HG03575 (cell line): ENCODE data around the gene MPC1L.

Experiments
- ATAC-seq: cut with Tn5 transposase; IDR thresholded peaks from one replicate; pipeline ENCODE4 v1.9.1; 2021; ENCODE audit not compliant: unreplicated experiment, insufficient number of reproducible peaks, low FRiP score; ENCODE audit errors: extremely low read depth

MPC1L gene

GRCh38 chrX:40622479-40623138, 619 bp upstream of the MPC1L start:
- no peak for ATAC-seq

- ATAC-seq: no peak
Observed at GRCh38 chrX:40623665-40624064, 437 bp downstream of the MPC1L start.

- no peak for ATAC-seq
Observed at GRCh38 chrX:40625294-40625693, 2.1 kb downstream of the MPC1L start.

- ATAC-seq: no peak
Observed at GRCh38 chrX:40628506-40628905, 5.3 kb downstream of the MPC1L start.

- no peak for ATAC-seq
Observed at GRCh38 chrX:40632199-40632598, 9.0 kb downstream of the MPC1L start.

GRCh38 chrX:40637687-40638086, 14.5 kb downstream of the MPC1L start:
- ATAC-seq: no peak

- ATAC-seq: no peak
Observed at GRCh38 chrX:40644176-40644575, 20.9 kb downstream of the MPC1L start.

GRCh38 chrX:40644821-40645358, 21.7 kb downstream of the MPC1L start:
- ATAC-seq: no peak

- no peak for ATAC-seq
Observed at GRCh38 chrX:40646489-40647306, 23.5 kb downstream of the MPC1L start.

GRCh38 chrX:40647307-40648197, 24.3 kb downstream of the MPC1L start, which contains the start of gene CXorf38:
TSS of gene CXorf38 (minus strand) at chrX:40647561. CDS start at chrX:40647520, 41 bp downstream.
- ATAC-seq: peak; percentile 30

GRCh38 chrX:40651620-40652223, 28.5 kb downstream of the MPC1L start:
- ATAC-seq: no peak

- ATAC-seq: no peak
Observed at GRCh38 chrX:40652664-40653063, 29.4 kb downstream of the MPC1L start.

GRCh38 chrX:40653535-40653934, 30.3 kb downstream of the MPC1L start:
- ATAC-seq: no peak

- ATAC-seq: no peak
Observed at GRCh38 chrX:40660381-40660780, 37.2 kb downstream of the MPC1L start.

GRCh38 chrX:40661489-40661888, 38.3 kb downstream of the MPC1L start:
- no peak for ATAC-seq

- no peak for ATAC-seq
Observed at GRCh38 chrX:40663078-40663740, 40.0 kb downstream of the MPC1L start.

- ATAC-seq: no peak
Observed at GRCh38 chrX:40663880-40664630, 40.8 kb downstream of the MPC1L start.

- ATAC-seq: no peak
Observed at GRCh38 chrX:40671126-40671525, 47.9 kb downstream of the MPC1L start.
